Skeletal muscle tissue (tissue), 4 donors: ENCODE data around the gene DNAAF8. TPM values are rescaled to one million over a fixed set of nuclear protein-coding genes. Genes with fewer than 3 reads are reported as not detected.

ENCODE experiments used
- H3K27ac ChIP-seq: one replicate; pipeline ENCODE4 v1.7.0; 2013; ENCODE audit warnings: mild to moderate bottlenecking, low read depth, low read length, inconsistent platforms
- H3K27me3 ChIP-seq, 3 donors: one replicate each; pipeline ENCODE4 v1.7.0; 2013; ENCODE audit warnings: low read length in 3 of 3; ENCODE audit not compliant: control insufficient read depth in 3 of 3, insufficient read depth in 3 of 3
- H3K36me3 ChIP-seq, 3 donors: one replicate each; pipeline ENCODE4 v1.7.0; 2013; ENCODE audit warnings: low read length in 3 of 3; ENCODE audit not compliant: control insufficient read depth in 3 of 3, insufficient read depth in 3 of 3
- H3K4me1 ChIP-seq, 3 donors: one replicate each; pipeline ENCODE4 v1.7.0; 2013; ENCODE audit warnings: low read length in 3 of 3, mild to moderate bottlenecking in 3 of 3; ENCODE audit not compliant: control insufficient read depth in 3 of 3, insufficient read depth in 3 of 3
- H3K4me3 ChIP-seq, 3 donors: one replicate each; pipeline ENCODE4 v1.7.0; 2013; ENCODE audit warnings: low read length in 3 of 3
- H3K9ac ChIP-seq, 3 donors: one replicate each; pipeline ENCODE4 v1.7.0; 2013; ENCODE audit warnings: low read length in 3 of 3, mild to moderate bottlenecking in 3 of 3, moderate library complexity in 2 of 3, low read depth in 1 of 3
- H3K9me3 ChIP-seq, 3 donors: one replicate each; pipeline ENCODE4 v1.7.0; 2013; ENCODE audit warnings: low read length in 3 of 3; ENCODE audit not compliant: control insufficient read depth in 3 of 3
- total RNA-seq: library from RNA; depleted of rRNA; stranded (reverse); fragments of >200 nt; gene quantifications from one replicate; pipeline ENCODE4 v1.2.3, GENCODE V29; 2014
- donor health status: Osteomylitis.

Gene DNAAF8
- total RNA-seq, 1 donor from 2014 or later = 0.52 TPM

DNA sequence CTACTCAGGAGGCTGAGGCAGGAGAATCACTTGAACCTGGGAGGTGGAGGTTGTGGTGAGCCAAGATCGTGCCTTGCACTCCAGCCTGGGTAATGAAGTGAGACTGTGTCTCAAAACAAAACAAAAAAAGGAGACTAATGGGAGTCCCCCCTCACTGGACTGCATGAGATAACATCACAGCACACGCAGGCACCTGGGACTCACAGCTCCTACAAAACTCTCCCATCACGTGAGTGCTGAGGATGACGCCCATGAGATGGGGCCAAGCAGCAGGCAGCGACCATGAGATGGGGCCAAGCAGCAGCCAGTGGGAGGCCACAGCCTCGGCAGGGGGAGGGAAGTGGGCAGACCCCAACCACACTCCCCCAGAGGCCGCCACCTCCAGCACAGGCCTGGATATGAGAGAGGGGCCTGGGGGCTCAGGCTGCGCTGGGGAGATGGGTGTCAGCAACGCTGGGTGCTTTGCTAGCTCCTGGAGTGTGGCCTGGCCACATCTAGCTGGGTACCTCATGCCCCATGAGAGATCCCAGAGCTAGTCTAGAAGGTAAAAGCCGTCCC lies 15.4 kb downstream of the DNAAF8 start:
- Histone ChIP-seq H3K27me3 (no peaks in the 10 kb centered on the region), H3K4me3 (no peak overlapping the region), H3K27ac (no peak overlapping the region), H3K9me3 (no peaks in the 10 kb centered on the region), H3K36me3 (peaks cover 33 to 42% (median 39%) of the 10 kb centered on the region in 3 donors), H3K9ac (no peak overlapping the region), H3K4me1 (peaks cover 0 to 10% (median 4%) of the 10 kb centered on the region in 3 donors)

DNA sequence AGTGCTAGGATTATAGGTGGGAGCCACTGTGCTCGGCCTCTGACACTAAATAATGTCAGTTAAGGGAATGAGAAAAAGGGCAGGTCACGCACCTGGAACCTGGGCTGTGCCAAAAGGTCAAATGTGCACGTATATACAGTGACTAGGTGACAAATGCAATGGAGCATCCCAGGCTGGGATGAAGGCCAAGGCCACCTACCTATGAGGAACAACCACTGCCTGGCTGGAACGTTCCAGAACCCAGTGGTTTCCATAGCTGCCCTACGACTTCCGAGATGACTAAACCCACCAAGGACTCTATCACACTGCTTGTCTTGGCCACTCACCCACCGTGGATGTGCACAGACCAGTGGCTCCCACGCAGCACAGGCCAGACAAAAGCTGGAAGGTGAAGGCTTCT lies 16.6 kb downstream of the DNAAF8 start:
- Histone ChIP-seq H3K4me1 (peaks cover 0 to 10% (median 4%) of the 10 kb centered on the region in 3 donors), H3K27ac (no peak overlapping the region), H3K27me3 (no peaks in the 10 kb centered on the region), H3K9me3 (no peaks in the 10 kb centered on the region), H3K36me3 (peaks cover 38 to 50% (median 47%) of the 10 kb centered on the region in 3 donors), H3K4me3 (no peak overlapping the region), H3K9ac (no peak overlapping the region)

DNA sequence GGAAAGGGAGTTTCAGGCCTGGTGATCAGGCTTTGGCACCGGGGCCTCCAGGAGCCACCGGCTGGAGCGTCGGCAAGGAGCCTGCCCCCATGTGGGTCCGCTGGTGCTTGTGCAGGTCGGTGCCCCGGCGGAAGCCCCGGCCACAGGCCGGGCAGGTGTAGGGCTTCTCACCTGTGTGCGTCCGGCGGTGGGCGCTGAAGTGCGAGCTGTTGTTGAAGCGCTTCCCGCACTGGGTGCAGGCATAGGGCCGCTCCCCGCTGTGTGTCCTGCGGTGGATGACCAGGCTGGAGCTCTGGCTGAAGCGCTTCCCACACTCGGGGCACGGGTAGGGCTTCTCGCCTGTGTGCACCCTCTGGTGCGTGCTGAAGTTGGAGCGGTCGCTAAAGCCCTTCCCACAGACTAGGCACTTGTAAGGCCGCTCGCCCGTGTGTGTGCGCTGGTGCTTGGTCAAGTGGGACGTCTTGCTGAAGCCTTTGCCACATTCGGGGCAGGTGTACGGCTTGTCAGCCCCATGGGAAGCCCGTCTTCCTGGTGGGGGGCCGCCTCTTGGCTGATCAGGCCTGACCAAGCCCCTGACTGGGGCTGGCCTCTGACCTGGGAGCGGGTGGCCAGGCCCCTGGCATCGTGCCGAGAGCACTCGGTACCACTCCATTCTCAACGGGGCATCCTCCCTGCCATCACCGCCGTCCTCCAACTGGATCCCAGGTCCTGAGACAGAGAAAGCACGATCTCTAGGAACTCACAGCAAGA lies 18.2 kb downstream of the DNAAF8 start:
- Histone ChIP-seq H3K36me3 (peaks cover 41 to 53% (median 51%) of the 10 kb centered on the region in 3 donors), H3K27ac (no peak overlapping the region), H3K4me3 (no peak overlapping the region), H3K4me1 (no peaks in the 10 kb centered on the region), H3K9me3 (no peaks in the 10 kb centered on the region), H3K27me3 (no peaks in the 10 kb centered on the region), H3K9ac (no peak overlapping the region)

GRCh38 chr16:4753227-4753626 lies 18.9 kb downstream of the DNAAF8 start:
- no peaks in the 10 kb centered on the region for H3K4me1 ChIP-seq
- peaks cover 44 to 55% (median 54%) of the 10 kb centered on the region in 3 donors for H3K36me3 ChIP-seq
- H3K27me3 ChIP-seq = no peaks in the 10 kb centered on the region
- no peak overlapping the region for H3K9ac ChIP-seq
- no peak overlapping the region for H3K4me3 ChIP-seq
- no peak overlapping the region for H3K27ac ChIP-seq
- no peaks in the 10 kb centered on the region for H3K9me3 ChIP-seq

GRCh38 chr16:4754865-4755264 lies 20.5 kb downstream of the DNAAF8 start:
- Histone ChIP-seq H3K4me3 (no peak overlapping the region), H3K4me1 (no peaks in the 10 kb centered on the region), H3K36me3 (peaks cover 53 to 68% (median 67%) of the 10 kb centered on the region in 3 donors), H3K9ac (no peak overlapping the region), H3K27ac (no peak overlapping the region), H3K27me3 (no peaks in the 10 kb centered on the region), H3K9me3 (no peaks in the 10 kb centered on the region)

DNA sequence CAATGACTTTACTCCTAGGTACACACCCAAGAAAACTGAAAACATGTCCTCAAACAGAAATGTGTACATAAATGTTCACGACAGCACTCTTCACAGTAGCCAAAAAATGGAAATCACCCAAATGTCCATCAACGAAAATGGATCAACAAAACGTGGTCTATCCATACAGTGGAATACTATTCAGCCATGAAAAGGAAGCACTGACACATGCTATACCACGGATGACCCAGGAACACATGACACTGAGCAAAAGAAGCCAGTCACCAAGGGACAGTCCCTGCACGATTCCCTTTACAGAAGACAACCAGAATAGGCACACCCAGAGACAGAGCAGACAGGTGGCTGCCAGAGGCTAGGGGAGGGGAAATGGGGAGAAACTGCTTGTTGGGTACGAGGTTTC lies 21.4 kb downstream of the DNAAF8 start:
- H3K9ac ChIP-seq = no peak overlapping the region
- H3K36me3 ChIP-seq = peaks cover 59 to 74% (median 70%) of the 10 kb centered on the region in 3 donors
- no peak overlapping the region for H3K4me3 ChIP-seq
- no peaks in the 10 kb centered on the region for H3K9me3 ChIP-seq
- H3K27me3 ChIP-seq = no peaks in the 10 kb centered on the region
- H3K4me1 ChIP-seq = no peaks in the 10 kb centered on the region
- no peak overlapping the region for H3K27ac ChIP-seq

GRCh38 chr16:4760221-4760910 lies 26.0 kb downstream of the DNAAF8 start:
- Histone ChIP-seq H3K27ac (no peak overlapping the region), H3K4me1 (peaks cover 2 to 7% (median 5%) of the 10 kb centered on the region in 3 donors), H3K27me3 (no peaks in the 10 kb centered on the region), H3K9ac (no peak overlapping the region), H3K9me3 (no peaks in the 10 kb centered on the region), H3K36me3 (peaks cover 49 to 67% (median 62%) of the 10 kb centered on the region in 3 donors), H3K4me3 (no peak overlapping the region)

DNA sequence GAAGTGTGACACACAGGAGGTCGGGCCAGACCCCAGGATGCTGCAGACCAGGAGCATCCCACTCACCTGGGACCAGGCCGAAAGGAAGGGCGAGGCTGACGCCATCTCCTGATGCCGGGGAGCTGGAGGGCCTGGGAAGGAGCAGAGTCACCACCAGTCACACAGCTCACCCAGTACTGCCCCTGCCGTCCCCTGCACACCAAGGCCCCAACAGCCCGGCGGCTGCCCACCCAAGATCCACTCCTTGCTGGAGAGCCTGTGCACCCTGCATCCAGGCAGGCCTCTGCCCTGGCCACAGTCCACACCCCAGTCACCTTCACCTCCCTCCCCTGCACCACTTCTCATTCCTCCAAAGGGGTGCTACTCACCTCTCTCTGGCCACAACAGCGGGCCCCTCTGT lies 27.9 kb downstream of the DNAAF8 start:
- H3K4me3 ChIP-seq = no peak overlapping the region
- H3K4me1 ChIP-seq = peaks cover 16 to 20% (median 18%) of the 10 kb centered on the region in 3 donors
- H3K27me3 ChIP-seq = no peaks in the 10 kb centered on the region
- no peak overlapping the region for H3K27ac ChIP-seq
- no peak overlapping the region for H3K9ac ChIP-seq
- H3K36me3 ChIP-seq = peaks cover 48 to 60% (median 58%) of the 10 kb centered on the region in 3 donors
- H3K9me3 ChIP-seq = no peaks in the 10 kb centered on the region

DNA sequence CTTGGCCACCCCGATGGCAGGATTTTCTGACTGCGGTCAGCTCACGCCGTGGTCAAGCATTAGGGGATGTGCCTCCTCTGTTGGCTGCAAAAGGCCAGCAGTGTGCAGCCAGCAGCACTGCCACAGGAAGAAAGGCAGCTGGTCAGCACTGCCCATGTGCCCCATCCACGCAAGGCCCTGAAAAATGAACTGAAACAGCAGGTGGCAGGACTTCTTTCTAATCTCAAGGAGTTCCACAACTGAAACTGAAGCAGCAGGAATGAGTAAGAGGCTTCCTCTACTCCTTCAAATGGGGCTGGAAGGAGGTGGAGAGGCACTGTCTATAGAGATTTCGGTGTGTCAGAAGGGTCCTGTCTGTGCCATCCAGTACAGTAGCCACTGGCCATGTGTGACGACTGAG lies 29.5 kb downstream of the DNAAF8 start:
- H3K9ac ChIP-seq = no peak overlapping the region
- H3K27ac ChIP-seq = no peak overlapping the region
- H3K36me3 ChIP-seq = peaks cover 40 to 50% (median 50%) of the 10 kb centered on the region in 3 donors
- H3K27me3 ChIP-seq = no peaks in the 10 kb centered on the region
- H3K4me1 ChIP-seq = peaks cover 21 to 30% (median 23%) of the 10 kb centered on the region in 3 donors
- no peaks in the 10 kb centered on the region for H3K9me3 ChIP-seq
- H3K4me3 ChIP-seq = no peak overlapping the region
